OCI-LY3 (cell line): ENCODE measurements around the gene ARHGAP42.

ENCODE experiments used
- EZH2phosphoT487 ChIP-seq: fragments of 200-600 bp; shearing (Covaris generic); IDR thresholded peaks from 2 replicates; pipeline ENCODE4 v1.6.1; 2018; ENCODE audit warnings: antibody characterized with exemption, mixed run types, low read depth
- TF ChIP-seq, protein P1 (sequence below): fragments of 200-600, 300-600 bp; sonication (generic); IDR thresholded peaks from 2 replicates; pipeline ENCODE4 v1.5.1; 2014; ENCODE audit warnings: antibody characterized with exemption, low read length, low read depth

DNA sequence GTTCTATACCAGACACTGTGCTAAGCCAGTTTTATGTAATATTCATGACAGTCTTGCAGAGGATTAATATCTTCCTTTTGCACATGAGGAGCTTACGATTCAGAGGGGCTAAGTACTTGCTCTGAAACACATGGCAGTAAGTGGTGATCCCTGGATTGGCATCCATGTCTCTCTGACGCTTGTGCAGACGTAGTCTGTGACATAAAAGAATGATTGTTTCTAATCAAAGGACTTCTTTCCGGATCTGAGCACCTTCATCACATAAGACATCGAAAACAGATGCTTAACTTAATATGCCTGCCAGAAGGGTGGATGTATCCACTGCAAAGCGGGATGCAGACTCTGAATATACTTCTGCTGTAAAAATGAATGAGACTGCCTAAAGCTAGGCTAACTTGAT is 74.8 kb downstream of the ARHGAP42 start:
- TF ChIP-seq, protein P1, sequence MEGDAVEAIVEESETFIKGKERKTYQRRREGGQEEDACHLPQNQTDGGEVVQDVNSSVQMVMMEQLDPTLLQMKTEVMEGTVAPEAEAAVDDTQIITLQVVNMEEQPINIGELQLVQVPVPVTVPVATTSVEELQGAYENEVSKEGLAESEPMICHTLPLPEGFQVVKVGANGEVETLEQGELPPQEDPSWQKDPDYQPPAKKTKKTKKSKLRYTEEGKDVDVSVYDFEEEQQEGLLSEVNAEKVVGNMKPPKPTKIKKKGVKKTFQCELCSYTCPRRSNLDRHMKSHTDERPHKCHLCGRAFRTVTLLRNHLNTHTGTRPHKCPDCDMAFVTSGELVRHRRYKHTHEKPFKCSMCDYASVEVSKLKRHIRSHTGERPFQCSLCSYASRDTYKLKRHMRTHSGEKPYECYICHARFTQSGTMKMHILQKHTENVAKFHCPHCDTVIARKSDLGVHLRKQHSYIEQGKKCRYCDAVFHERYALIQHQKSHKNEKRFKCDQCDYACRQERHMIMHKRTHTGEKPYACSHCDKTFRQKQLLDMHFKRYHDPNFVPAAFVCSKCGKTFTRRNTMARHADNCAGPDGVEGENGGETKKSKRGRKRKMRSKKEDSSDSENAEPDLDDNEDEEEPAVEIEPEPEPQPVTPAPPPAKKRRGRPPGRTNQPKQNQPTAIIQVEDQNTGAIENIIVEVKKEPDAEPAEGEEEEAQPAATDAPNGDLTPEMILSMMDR = no peak
- TF ChIP-seq EZH2phosphoT487 = no peak
